Spleen (tissue), 11 donors: Measurements from ENCODE around the gene ZNF18. TPM values are rescaled to one million over a fixed set of nuclear protein-coding genes. Genes with fewer than 3 reads are reported as not detected.
"Not testable (repeated sequence)": the region's sequence is repeated elsewhere in the genome, so short reads cannot be mapped to it uniquely, and the experiment has no call there.

Experiments
- DNase-seq: peaks from one replicate; pipeline ENCODE4 v3.0.0-alpha.2; 2020
- H3K27ac ChIP-seq, 8 donors: fragments of 200-600 bp; sonication (generic) in 7 of 8; 1 replicate in 4 of 8; 2 replicates in 4 of 8; pipeline versions ENCODE4 v1.5.0 to v1.8.0; 2016 to 2021; ENCODE audit warnings: inconsistent platforms in 4 of 8, mild to moderate bottlenecking in 4 of 8, moderate library complexity in 1 of 8
- H3K27me3 ChIP-seq, 7 donors: fragments of 200-600 bp; sonication (generic) in 6 of 7; replicated peaks in 1 of 7; 1 replicate in 4 of 7; 2 replicates in 3 of 7; pipeline versions ENCODE4 v1.5.0 to v1.8.0; 2016 to 2021; ENCODE audit warnings: inconsistent platforms in 3 of 7, mild to moderate bottlenecking in 1 of 7
- H3K36me3 ChIP-seq, 6 donors: fragments of 200-600 bp; sonication (generic) in 5 of 6; 1 replicate in 4 of 6; 2 replicates in 2 of 6; pipeline versions ENCODE4 v1.5.0 to v1.8.0; 2016 to 2021; ENCODE audit warnings: inconsistent platforms in 2 of 6
- H3K4me1 ChIP-seq, 6 donors: fragments of 200-600 bp; sonication (generic) in 5 of 6; 1 replicate in 3 of 6; 2 replicates in 3 of 6; pipeline versions ENCODE4 v1.5.0 to v1.8.0; 2016 to 2021; ENCODE audit warnings: inconsistent platforms in 3 of 6
- H3K4me3 ChIP-seq, 8 donors: fragments of 200-600 bp; sonication (generic) in 7 of 8; 1 replicate in 4 of 8; 2 replicates in 4 of 8; pipeline versions ENCODE4 v1.5.0 to v1.8.0; 2016 to 2021; ENCODE audit warnings: inconsistent platforms in 4 of 8, mild to moderate bottlenecking in 4 of 8, moderate library complexity in 2 of 8
- H3K9me3 ChIP-seq, 8 donors: fragments of 200-600 bp; sonication (generic) in 7 of 8; 1 replicate in 4 of 8; 2 replicates in 4 of 8; pipeline versions ENCODE4 v1.5.0 to v1.8.0; 2016 to 2021; ENCODE audit warnings: inconsistent platforms in 4 of 8
- CTCF ChIP-seq, 11 experiments: fragments of 200-600 bp in 7 of 11; fragments of 450-650 bp in 4 of 11; sonication (generic) in 4 of 11; IDR thresholded peaks in 8 of 11; conservative IDR thresholded peaks in 3 of 11; 1 replicate in 7 of 11; 2 replicates in 4 of 11; pipeline versions ENCODE4 v1.4.0 to v1.8.0; 2016 to 2021; ENCODE audit warnings: antibody characterized with exemption in 11 of 11, inconsistent platforms in 4 of 11, mild to moderate bottlenecking in 1 of 11
- POLR2A ChIP-seq, 3 donors: fragments of 450-650 bp; IDR thresholded peaks; one replicate each; pipeline ENCODE4 v1.5.1; 2017; ENCODE audit warnings: antibody characterized with exemption in 3 of 3, mild to moderate bottlenecking in 1 of 3
- POLR2AphosphoS5 ChIP-seq, 3 donors: sonication (generic); formaldehyde crosslinking; IDR thresholded peaks; one replicate each; pipeline ENCODE4 v1.5.1; 2017; ENCODE audit warnings: antibody characterized with exemption in 3 of 3
- WGBS, 5 donors: extraction: QIAGEN DNeasy Blood & Tissue Kit in 3 of 5; methylation state at CpG; one replicate each; pipeline versions ENCODE4 v1.1.5 to v1.1.7; 2013 to 2018; 5-methylcytosine and 5-hydroxymethylcytosine counted together
- intact Hi-C: fragments of 100-400 bp; cut with DNase I; formaldehyde crosslinking; loops from one replicate; pipeline ENCODE4 v1.15.0; 2023; ENCODE audit warnings: low total_unique reads
- polyA plus RNA-seq, 3 donors: library from polyadenylated mRNA; stranded (reverse); fragments of 200-250 nt; gene quantifications; one replicate each; pipeline ENCODE4 v1.2.1, GENCODE V29; 2013
- total RNA-seq, 7 donors: library from RNA; depleted of rRNA in 3 of 7; stranded (reverse); fragments of >200 nt in 3 of 7; fragmentation: NEBNext Ultra II Directional in 4 of 7; extraction: Animal tissue kit (Norgen Biotek cat#: 25700) in 4 of 7; gene quantifications; one replicate each; pipeline versions ENCODE4 v1.1.0 to v1.2.1, GENCODE V29; 2016 to 2021
- donor health status: healthy with polysubstance abuse.
- donor health status: DM: no; HTN: no; CAD: no; lungs with moderate emphysema.
- donor health status: DM: no; HTN: no; CAD: no.
- donor health status: Bipolar disorder and iron deficiency.
- donor health status: healthy.
- donor health status: DM: no; HTN: no; CAD: no.
- donor health status: DM: yes; HTN: yes; CAD: no.

ZNF18 gene
- total and polyA plus RNA-seq, 10 donors: 7.0 to 13.4 (median 9.7) TPM

- H3K27ac ChIP-seq: no peak overlapping the region
- no peak overlapping the region for H3K4me3 ChIP-seq
- TF ChIP-seq POLR2A (IDR thresholded peaks at IDR 0.05) (no peak), CTCF (IDR thresholded peaks at IDR 0.05 in 8 of 11, conservative IDR thresholded peaks at IDR 0.05 in 3 of 11) (no peak), POLR2AphosphoS5 (IDR thresholded peaks at IDR 0.05) (no peak)
- peaks cover 0 to 16% (median 14%) of the 10 kb centered on the region in 8 donors for H3K9me3 ChIP-seq
- no peaks in the 10 kb centered on the region for H3K27me3 ChIP-seq
- WGBS, 5 donors: 66 to 77% (median 75%) methylated on average over 6 of the region's 6 CpGs
- DNase-seq: no peak
- no peaks in the 10 kb centered on the region for H3K4me1 ChIP-seq
- H3K36me3 ChIP-seq: peaks cover 0 to 12% (median 0%) of the 10 kb centered on the region in 6 donors
- intact Hi-C loops: no loop called here
Measured at GRCh38 chr17:11948789-11949188, 48.5 kb downstream of the ZNF18 start.

- no peak overlapping the region for H3K27ac ChIP-seq
- no peak for DNase-seq
- H3K4me3 ChIP-seq: no peak overlapping the region
- no peaks in the 10 kb centered on the region for H3K36me3 ChIP-seq
- no peaks in the 10 kb centered on the region for H3K4me1 ChIP-seq
- no peak for TF ChIP-seq CTCF (IDR thresholded peaks at IDR 0.05 in 8 of 11, conservative IDR thresholded peaks at IDR 0.05 in 3 of 11)
- no peak for TF ChIP-seq POLR2A (IDR thresholded peaks at IDR 0.05)
- no peak for TF ChIP-seq POLR2AphosphoS5 (IDR thresholded peaks at IDR 0.05)
- no peaks in the 10 kb centered on the region for H3K9me3 ChIP-seq
- intact Hi-C loops: no loop called here
- WGBS, 5 donors: 58 to 74% (median 70%) methylated on average over 3 of the region's 3 CpGs
- H3K27me3 ChIP-seq: no peaks in the 10 kb centered on the region
Measured at GRCh38 chr17:11944587-11944986, 52.7 kb downstream of the ZNF18 start.

DNA sequence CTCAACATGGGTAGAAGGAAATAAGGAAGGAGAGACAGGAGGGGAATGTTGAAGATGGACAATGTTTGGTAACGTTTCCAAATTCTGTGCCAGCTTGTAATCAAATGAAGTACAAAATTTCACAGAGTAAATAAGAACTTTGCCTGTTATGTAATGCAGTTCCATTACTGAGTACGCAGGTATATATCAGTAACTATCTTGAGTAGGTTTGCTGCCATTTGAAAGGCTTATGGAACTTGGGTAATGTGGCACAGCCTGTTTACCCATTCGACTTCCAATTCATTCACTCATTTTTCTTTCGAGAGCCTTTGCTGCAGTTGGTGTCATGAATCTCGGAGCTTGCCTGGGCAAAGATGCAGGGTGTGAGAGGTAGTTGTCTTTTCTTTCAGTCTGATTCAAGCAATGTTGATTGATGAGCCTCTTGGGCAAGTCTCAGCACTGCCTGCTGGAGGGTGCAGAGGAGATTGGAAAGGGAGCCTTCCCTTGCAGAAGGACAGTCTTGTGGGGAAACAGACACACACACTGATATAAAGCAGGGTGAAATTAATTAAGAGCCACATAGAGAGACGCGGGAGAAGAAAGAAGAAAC, 53.4 kb downstream of the ZNF18 start:
- H3K36me3 ChIP-seq: no peaks in the 10 kb centered on the region
- intact Hi-C loops: no loop called here
- H3K4me1 ChIP-seq: no peaks in the 10 kb centered on the region
- no peaks in the 10 kb centered on the region for H3K9me3 ChIP-seq
- H3K27ac ChIP-seq: no peak overlapping the region
- TF ChIP-seq POLR2A (IDR thresholded peaks at IDR 0.05): no peak
- TF ChIP-seq CTCF (IDR thresholded peaks at IDR 0.05 in 8 of 11, conservative IDR thresholded peaks at IDR 0.05 in 3 of 11): no peak
- no peak for TF ChIP-seq POLR2AphosphoS5 (IDR thresholded peaks at IDR 0.05)
- no peaks in the 10 kb centered on the region for H3K27me3 ChIP-seq
- 78 to 92% (median 83%) methylated on average over 7 of the region's 7 CpGs for WGBS, 5 donors
- DNase-seq: no peak
- no peak overlapping the region for H3K4me3 ChIP-seq

- WGBS, 5 donors: 83 to 94% (median 93%) methylated on average over 11 of the region's 11 CpGs
- H3K4me3 ChIP-seq, H3K36me3 ChIP-seq, H3K4me1 ChIP-seq, H3K27ac ChIP-seq, intact Hi-C loops, H3K27me3 ChIP-seq, DNase-seq, H3K9me3 ChIP-seq: not testable (repeated sequence)
Measured at GRCh38 chr17:11943086-11943485, 54.2 kb downstream of the ZNF18 start.

- H3K9me3 ChIP-seq: no peaks in the 10 kb centered on the region
- WGBS, 5 donors: 67 to 80% (median 74%) methylated on average over 2 of the region's 2 CpGs
- TF ChIP-seq POLR2A (IDR thresholded peaks at IDR 0.05): no peak
- no peak for TF ChIP-seq CTCF (IDR thresholded peaks at IDR 0.05 in 8 of 11, conservative IDR thresholded peaks at IDR 0.05 in 3 of 11)
- TF ChIP-seq POLR2AphosphoS5 (IDR thresholded peaks at IDR 0.05): no peak
Measured at GRCh38 chr17:11940904-11941303, 56.4 kb downstream of the ZNF18 start.

More at GRCh38 chr17:11940904-11941303, 56.4 kb downstream of the ZNF18 start:
- intact Hi-C loops: no loop called here
- no peak for DNase-seq
- no peaks in the 10 kb centered on the region for H3K4me1 ChIP-seq
- no peak overlapping the region for H3K27ac ChIP-seq
- no peak overlapping the region for H3K4me3 ChIP-seq
- H3K27me3 ChIP-seq: peaks cover 0 to 10% (median 0%) of the 10 kb centered on the region in 7 donors
- no peaks in the 10 kb centered on the region for H3K36me3 ChIP-seq
